OCI-LY7 (cell line): ENCODE data around the gene OR4D1.

ENCODE experiments used
- EZH2phosphoT487 ChIP-seq: fragments of 200-600 bp; sonication (generic); IDR thresholded peaks from 2 replicates; pipeline ENCODE4 v1.6.1; 2018; ENCODE audit warnings: low read depth, borderline replicate concordance, mild to moderate bottlenecking, mixed run types, antibody characterized with exemption, low read length, moderate library complexity, mixed read lengths
- TF ChIP-seq, protein P1 (sequence below): fragments of 200-600 bp; sonication (generic); conservative IDR thresholded peaks from 2 replicates; pipeline ENCODE4 v1.5.1; 2014; ENCODE audit warnings: mild to moderate bottlenecking, antibody characterized with exemption, low read length, moderate library complexity, mixed read lengths

DNA sequence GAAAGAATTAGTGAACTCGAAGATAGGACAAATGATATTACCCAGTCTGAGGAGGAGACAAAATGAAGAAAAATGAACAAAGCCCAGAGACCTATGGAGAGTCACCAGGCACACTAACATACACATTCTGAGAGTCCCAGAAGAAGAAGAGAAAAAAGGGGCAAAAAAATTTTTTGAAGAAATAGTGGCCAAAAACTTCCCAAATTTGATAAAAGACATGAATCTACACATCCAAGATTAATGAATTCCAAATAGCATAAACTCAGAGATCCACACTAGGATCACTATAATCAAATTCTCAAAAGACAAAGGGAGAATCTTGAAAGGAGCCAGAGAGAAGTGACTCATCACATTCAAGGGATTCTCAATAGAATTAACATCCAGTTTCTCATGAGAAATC, 3.4 kb upstream of the OR4D1 start:
- TF ChIP-seq, protein P1, sequence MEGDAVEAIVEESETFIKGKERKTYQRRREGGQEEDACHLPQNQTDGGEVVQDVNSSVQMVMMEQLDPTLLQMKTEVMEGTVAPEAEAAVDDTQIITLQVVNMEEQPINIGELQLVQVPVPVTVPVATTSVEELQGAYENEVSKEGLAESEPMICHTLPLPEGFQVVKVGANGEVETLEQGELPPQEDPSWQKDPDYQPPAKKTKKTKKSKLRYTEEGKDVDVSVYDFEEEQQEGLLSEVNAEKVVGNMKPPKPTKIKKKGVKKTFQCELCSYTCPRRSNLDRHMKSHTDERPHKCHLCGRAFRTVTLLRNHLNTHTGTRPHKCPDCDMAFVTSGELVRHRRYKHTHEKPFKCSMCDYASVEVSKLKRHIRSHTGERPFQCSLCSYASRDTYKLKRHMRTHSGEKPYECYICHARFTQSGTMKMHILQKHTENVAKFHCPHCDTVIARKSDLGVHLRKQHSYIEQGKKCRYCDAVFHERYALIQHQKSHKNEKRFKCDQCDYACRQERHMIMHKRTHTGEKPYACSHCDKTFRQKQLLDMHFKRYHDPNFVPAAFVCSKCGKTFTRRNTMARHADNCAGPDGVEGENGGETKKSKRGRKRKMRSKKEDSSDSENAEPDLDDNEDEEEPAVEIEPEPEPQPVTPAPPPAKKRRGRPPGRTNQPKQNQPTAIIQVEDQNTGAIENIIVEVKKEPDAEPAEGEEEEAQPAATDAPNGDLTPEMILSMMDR: no peak
- TF ChIP-seq EZH2phosphoT487: no peak
